Stimulated activated CD8-positive, alpha-beta memory T cell treated with anti-CD3 and anti-CD28 coated beads, Interleukin-15, amount 100 ng/mL, for 4 hours (primary cell): ENCODE data around the gene UXT.

ENCODE experiments used
- DNase-seq, 2 donors: peaks; one replicate each; pipeline ENCODE4 v3.0.0-alpha.2; 2020; ENCODE audit warnings: low read depth in 2 of 2

UXT gene

GRCh38 chrX:47649271-47649670 is 9.7 kb downstream of the UXT start:
- DNase-seq = no peak

- DNase-seq = no peak
These were observed 10.6 kb downstream of the UXT start for GRCh38 chrX:47648376-47648775.

- no peak for DNase-seq
These were observed 12.3 kb downstream of the UXT start for GRCh38 chrX:47646636-47647035.

GRCh38 chrX:47645530-47645929 is 13.4 kb downstream of the UXT start:
- DNase-seq = no peak

GRCh38 chrX:47644557-47645091 is 14.4 kb downstream of the UXT start:
- no peak for DNase-seq

GRCh38 chrX:47643926-47644325 is 15.1 kb downstream of the UXT start:
- DNase-seq = no peak

GRCh38 chrX:47638816-47639215 is 20.2 kb downstream of the UXT start:
- DNase-seq = no peak

GRCh38 chrX:47637546-47638195 is 21.3 kb downstream of the UXT start:
- DNase-seq = no peak

- no peak for DNase-seq
These were observed 24.0 kb downstream of the UXT start for GRCh38 chrX:47634871-47635575.

- no peak for DNase-seq
These were observed 25.0 kb downstream of the UXT start for GRCh38 chrX:47633689-47634590.

GRCh38 chrX:47632666-47633065 is 26.3 kb downstream of the UXT start:
- no peak for DNase-seq

GRCh38 chrX:47631676-47632075 is 27.3 kb downstream of the UXT start:
- no peak for DNase-seq

- no peak for DNase-seq
These were observed 29.4 kb downstream of the UXT start, which contains the start of gene CFP for GRCh38 chrX:47629419-47630200. Gene CFP, minus strand, starts transcription at chrX:47629930. Its CDS starts 86 bp downstream, at chrX:47629844.

- no peak for DNase-seq
These were observed 30.0 kb downstream of the UXT start for GRCh38 chrX:47628982-47629381.

- DNase-seq = no peak
These were observed 33.6 kb downstream of the UXT start for GRCh38 chrX:47625365-47625764.

- DNase-seq = peak in 1 of 2 donors; percentile 13
These were observed 35.4 kb downstream of the UXT start for GRCh38 chrX:47623540-47624027.

- no peak for DNase-seq
These were observed 37.1 kb downstream of the UXT start for GRCh38 chrX:47621851-47622250.

GRCh38 chrX:47620303-47620685 is 38.7 kb downstream of the UXT start:
- no peak for DNase-seq

- DNase-seq = peak; percentile 59 to 61
These were observed 39.3 kb downstream of the UXT start, which contains the start of gene SYN1 for GRCh38 chrX:47619486-47620302. Gene SYN1, minus strand, starts transcription at chrX:47619857. Its CDS starts 129 bp downstream, at chrX:47619728.

GRCh38 chrX:47618923-47619485 is 40.0 kb downstream of the UXT start:
- DNase-seq = no peak
